ENCODE results near the gene SORBS2. TPM values are rescaled to one million over a fixed set of nuclear protein-coding genes. Genes with fewer than 3 reads are reported as not detected.
A peak's percentile ranks its signal among the peaks of the same experiment; 100 is the strongest.

Gene SORBS2
- total RNA-seq, 3 donors from 2014 or later, result 44.9 to 416 (median 53.7) TPM

DNA sequence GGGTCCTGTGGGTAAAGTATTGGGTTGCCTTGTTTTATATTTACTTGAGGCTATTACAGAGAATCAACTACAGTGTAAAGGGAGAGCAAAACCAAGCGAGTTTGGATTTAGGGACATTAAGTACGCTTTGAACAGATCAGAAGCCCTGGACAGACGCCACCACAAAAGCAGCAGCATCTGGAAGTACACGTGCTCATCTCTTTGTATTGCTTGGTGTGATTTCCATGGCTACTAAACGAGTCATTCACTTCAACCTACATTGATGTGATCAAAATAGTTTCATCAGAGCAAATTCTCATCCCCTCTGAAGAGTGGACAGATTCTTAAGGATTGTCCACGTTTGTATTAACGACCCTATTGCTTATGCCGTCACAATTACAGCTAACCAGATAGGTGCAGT lies 85.1 kb downstream of the SORBS2 start:
- DNase-seq, result no peak
- H3K4me3 ChIP-seq, result no peak overlapping the region
- intact Hi-C loops (cut with DNase I, micrococcal nuclease), result no loop called here
- TF ChIP-seq, protein P1, sequence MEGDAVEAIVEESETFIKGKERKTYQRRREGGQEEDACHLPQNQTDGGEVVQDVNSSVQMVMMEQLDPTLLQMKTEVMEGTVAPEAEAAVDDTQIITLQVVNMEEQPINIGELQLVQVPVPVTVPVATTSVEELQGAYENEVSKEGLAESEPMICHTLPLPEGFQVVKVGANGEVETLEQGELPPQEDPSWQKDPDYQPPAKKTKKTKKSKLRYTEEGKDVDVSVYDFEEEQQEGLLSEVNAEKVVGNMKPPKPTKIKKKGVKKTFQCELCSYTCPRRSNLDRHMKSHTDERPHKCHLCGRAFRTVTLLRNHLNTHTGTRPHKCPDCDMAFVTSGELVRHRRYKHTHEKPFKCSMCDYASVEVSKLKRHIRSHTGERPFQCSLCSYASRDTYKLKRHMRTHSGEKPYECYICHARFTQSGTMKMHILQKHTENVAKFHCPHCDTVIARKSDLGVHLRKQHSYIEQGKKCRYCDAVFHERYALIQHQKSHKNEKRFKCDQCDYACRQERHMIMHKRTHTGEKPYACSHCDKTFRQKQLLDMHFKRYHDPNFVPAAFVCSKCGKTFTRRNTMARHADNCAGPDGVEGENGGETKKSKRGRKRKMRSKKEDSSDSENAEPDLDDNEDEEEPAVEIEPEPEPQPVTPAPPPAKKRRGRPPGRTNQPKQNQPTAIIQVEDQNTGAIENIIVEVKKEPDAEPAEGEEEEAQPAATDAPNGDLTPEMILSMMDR (IDR thresholded peaks at IDR 0.05), result no peak
- no peaks in the 10 kb centered on the region for H3K36me3 ChIP-seq (ENCODE audit: low read depth)
- H3K4me1 ChIP-seq (ENCODE audit: low read depth), result no peaks in the 10 kb centered on the region
- ATAC-seq, result no peak
- H3K9me3 ChIP-seq, result no peaks in the 10 kb centered on the region

DNA sequence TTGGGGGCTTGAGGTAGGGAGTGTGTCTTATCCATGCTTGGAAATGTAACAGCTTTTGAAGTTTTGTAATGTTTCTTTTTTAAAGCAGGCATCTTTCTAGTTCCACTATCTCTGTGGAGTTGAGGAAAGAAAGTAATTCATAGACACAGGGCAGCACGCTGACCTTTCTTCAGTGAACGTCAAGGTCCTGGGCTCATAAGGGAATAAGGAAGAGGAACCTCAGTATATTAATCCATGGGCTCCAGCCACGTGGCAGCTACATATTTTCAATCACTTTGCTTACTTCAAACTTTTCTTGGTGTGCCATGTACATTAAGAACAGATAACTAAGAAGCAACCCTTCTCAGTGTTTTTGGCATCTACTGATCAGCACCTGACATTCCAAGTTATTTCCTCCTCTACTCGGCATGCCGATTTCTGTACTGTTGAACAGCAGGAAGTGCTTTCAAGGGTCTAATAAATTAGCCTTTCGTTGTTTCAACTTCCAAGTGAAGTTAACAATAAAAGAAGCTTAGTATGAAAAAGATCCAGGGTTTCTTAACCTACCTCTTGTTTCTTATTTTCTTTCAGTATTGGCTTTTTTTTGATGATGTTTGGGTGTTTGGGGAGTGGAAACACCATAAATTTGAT lies 88.2 kb downstream of the SORBS2 start:
- Histone ChIP-seq H3K36me3 (ENCODE audit: low read depth) (no peaks in the 10 kb centered on the region), H3K4me3 (no peak overlapping the region), H3K9me3 (no peaks in the 10 kb centered on the region), H3K4me1 (ENCODE audit: low read depth) (no peaks in the 10 kb centered on the region)
- DNase-seq (no peak), ATAC-seq (no peak)
- intact Hi-C loops (cut with DNase I, micrococcal nuclease), result no loop called here
- TF ChIP-seq, protein P1 (IDR thresholded peaks at IDR 0.05), result no peak

DNA sequence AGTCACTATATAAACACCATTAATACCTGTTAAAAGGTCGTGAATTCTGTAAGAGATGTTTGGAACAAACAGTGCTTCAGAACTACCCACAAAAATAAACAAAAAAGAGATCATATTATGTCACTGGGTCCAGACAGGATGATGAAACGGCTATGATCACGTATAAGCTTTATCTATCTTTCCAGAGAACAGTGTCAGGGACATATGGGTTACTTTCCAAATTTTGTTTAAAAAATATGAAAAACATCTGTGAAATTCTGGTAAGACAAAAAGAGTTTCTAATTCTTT lies 90.0 kb downstream of the SORBS2 start:
- intact Hi-C loops (cut with DNase I, micrococcal nuclease), result no loop called here
- no peaks in the 10 kb centered on the region for H3K9me3 ChIP-seq
- DNase-seq (no peak), ATAC-seq (no peak)
- H3K36me3 ChIP-seq (ENCODE audit: low read depth), result no peaks in the 10 kb centered on the region
- H3K4me1 ChIP-seq (ENCODE audit: low read depth), result no peaks in the 10 kb centered on the region
- TF ChIP-seq, protein P1 (IDR thresholded peaks at IDR 0.05), result no peak
- no peak overlapping the region for H3K4me3 ChIP-seq

DNA sequence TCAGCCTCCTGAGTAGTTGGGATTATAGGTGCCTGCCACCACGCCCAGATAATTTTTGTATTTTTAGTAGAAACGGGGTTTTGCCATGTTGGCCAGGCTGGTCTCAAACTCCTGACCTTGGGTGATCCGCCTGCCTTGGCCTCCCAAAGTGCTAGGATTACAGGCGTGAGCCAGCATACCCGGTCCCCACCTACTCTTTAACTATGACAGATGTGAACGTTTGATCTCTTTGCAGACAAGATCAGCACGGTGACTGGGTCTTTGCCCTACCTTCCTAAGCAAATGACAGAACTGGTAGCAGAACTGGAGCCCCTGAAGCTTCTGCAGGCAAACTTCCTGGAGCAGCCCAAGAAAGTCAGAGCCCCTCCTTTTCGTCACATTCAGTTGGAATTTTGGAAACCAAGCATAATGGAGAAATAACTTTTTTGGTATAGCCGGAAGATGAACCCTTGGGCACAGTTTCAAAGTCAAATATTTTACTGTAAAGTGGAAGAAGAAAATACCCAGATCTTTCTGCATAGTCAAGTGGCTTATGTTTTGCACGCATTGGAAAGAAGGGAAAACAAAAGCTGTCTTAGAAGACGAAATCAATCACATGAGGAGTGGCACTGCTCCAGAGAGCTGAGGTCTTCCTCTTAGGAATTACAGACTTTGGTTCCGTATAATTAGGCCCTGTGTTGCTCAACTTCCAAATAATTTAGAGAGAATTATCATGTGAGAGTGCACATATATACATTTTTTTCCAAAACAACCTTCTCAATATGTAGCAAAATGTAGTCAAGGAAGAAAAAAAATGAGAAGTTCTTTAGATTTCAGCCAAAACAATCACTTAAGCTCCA lies 90.6 kb downstream of the SORBS2 start:
- ATAC-seq, result no peak
- no peak overlapping the region for H3K4me3 ChIP-seq
- H3K4me1 ChIP-seq (ENCODE audit: low read depth), result no peaks in the 10 kb centered on the region
- intact Hi-C loops (cut with DNase I, micrococcal nuclease), result no loop called here
- peak in 1 of 3 donors; percentile 37 for DNase-seq
- H3K36me3 ChIP-seq (ENCODE audit: low read depth), result no peaks in the 10 kb centered on the region
- no peaks in the 10 kb centered on the region for H3K9me3 ChIP-seq
- TF ChIP-seq, protein P1 (IDR thresholded peaks at IDR 0.05), result no peak

DNA sequence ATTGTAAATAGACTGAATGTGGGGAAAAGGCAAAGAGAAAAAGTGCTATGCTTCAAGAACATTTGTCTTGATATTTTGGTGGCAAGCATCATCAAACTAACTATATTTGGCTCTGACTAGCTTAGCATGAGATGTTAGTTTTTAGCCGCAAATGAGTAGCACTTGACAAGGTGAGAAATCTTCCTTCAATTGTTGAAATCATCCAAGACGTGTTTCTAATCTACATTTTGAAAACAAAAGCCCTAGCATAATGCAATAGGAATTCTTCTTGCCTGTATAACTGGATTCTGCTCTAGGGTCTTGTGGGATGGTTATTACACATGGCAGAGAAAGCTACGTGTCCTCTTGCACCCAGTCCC lies 92.5 kb downstream of the SORBS2 start:
- H3K4me3 ChIP-seq, result no peak overlapping the region
- DNase-seq, result no peak
- intact Hi-C loops (cut with DNase I, micrococcal nuclease), result no loop called here
- ATAC-seq, result no peak
- H3K9me3 ChIP-seq, result no peaks in the 10 kb centered on the region
- TF ChIP-seq, protein P1 (IDR thresholded peaks at IDR 0.05), result no peak
- H3K36me3 ChIP-seq (ENCODE audit: low read depth), result no peaks in the 10 kb centered on the region
- H3K4me1 ChIP-seq (ENCODE audit: low read depth), result no peaks in the 10 kb centered on the region

All from mucosa of descending colon (tissue), 3 donors.